Measurements from ENCODE around the gene TSPAN14.

TSPAN14 gene

DNA sequence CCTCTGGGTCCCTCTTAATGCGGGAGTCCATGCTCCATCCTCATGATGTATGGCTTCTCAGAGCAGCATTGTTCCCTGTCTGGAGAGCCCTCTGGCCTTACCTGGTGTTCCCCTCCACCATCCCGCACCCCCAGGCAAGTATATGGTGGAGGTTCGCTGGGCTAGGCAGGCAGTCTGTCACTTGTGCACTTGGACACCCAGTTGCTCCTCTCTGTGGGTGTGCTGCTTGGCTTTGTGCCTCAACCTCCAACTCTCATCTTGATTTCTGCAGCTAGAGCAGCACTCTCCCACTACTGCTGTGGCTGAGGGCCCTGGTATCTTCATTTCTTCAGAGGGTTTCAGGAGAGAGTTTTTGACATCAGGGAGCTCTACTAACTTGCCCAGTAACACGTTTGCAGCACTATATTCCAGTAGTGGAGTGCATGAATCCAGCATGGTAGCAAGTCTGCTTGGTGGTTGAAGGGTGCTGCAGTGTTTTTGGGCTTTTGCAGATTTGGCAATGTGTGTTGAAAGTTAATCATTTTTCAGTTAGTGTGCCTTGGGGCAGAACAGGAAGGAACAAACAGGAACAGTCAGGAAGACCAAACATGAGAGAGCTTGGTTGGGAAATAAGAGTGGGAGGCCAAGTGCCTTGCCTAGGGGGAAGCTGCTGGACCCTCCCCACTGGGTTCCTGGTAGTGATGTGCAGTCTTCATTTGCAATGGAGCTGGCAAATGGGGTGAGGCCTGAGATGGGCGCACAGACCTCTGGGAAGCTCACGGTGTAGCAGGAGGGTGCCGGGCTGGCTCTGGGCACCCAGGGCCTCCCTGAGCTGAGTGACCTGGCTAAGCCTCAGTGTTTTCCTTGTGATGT is 37.4 kb downstream of the TSPAN14 start:
- no peak for DNase-seq

DNA sequence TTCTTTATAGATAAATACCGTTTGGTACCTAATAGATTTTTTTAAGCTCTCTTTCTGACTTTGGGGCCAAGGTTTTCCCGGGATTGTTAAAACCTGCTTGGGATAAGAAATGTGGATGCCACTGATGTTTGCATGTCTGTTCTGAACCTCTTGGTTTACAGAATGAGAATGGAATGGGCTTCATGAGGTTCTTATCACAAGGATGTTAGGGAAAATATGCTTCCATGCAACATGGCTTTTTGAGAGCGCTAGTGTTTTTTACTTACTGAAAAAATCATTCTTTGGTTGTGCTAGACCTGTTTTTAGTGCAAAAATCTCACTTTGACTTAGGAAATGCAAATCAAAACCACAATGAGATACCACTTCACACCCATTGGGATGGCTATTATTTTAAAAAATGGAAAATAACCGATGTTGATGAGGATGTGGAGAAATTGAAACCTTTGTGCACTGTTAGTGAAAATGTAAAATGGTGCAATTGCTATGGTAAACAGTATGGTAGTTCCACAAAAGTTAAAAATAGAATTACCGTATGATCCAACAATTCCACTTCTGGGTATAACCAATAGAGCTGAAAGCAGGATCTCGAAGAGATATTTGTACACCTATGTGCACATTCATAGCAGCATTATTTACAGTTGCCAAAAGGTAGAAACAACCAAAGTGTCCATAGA is 38.9 kb downstream of the TSPAN14 start:
- DNase-seq, result no peak

DNA sequence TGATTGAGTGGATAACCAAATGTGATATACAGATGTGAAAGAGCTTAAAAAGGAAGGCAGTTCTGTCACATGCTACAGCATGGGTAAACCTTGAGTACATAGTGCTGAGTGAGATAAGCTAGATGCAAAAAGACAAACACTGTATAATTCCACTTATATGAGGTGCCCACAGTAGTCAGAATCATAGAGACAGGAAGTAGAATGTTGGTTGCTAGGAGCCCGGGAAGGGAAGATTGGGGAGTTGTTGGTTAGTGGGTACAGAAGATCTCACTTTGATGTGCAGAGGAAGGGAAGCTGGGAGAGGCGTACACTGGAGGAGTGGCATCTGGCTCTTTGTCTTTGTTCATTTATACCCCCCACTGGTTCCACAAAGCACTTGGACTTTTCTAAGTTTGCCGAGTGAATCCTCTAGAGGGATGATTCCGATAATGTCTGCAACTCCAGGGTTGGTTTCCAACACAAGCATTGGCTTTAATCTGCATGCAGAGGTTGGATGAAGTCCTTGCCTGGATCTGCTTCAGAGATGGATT is 39.5 kb downstream of the TSPAN14 start:
- no peak for DNase-seq

DNA sequence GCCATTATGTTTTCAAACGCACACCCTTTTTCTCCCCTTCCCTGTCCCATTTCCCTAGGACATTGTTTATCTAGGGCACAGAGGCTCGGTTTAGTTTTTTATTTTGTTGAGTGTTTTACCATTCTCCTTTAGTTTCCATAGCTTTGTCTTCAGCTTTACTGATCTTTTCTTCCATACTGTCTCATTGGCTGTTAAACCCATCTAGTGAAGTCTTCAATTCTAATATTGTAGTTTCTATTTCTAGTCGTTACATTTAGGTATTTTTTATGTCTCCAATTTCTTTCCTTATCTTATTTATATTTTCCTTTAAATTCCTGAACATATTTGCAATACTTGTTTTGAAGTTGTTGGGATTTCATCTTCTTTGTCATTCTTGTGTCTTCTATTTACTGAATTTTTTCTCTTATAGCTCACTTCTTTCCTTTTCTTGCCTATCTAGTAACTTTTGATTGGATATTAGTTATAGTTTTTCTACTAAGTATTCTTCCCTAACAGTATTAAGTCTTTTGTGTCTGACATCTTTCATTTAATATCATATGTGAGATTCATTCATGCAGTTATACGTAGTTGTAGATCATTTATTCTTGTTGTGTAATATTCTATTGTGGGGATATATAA is 42.6 kb downstream of the TSPAN14 start:
- no peak for DNase-seq

GRCh38 chr10:80497187-80498077 is 43.3 kb downstream of the TSPAN14 start:
- DNase-seq, result no peak

DNA sequence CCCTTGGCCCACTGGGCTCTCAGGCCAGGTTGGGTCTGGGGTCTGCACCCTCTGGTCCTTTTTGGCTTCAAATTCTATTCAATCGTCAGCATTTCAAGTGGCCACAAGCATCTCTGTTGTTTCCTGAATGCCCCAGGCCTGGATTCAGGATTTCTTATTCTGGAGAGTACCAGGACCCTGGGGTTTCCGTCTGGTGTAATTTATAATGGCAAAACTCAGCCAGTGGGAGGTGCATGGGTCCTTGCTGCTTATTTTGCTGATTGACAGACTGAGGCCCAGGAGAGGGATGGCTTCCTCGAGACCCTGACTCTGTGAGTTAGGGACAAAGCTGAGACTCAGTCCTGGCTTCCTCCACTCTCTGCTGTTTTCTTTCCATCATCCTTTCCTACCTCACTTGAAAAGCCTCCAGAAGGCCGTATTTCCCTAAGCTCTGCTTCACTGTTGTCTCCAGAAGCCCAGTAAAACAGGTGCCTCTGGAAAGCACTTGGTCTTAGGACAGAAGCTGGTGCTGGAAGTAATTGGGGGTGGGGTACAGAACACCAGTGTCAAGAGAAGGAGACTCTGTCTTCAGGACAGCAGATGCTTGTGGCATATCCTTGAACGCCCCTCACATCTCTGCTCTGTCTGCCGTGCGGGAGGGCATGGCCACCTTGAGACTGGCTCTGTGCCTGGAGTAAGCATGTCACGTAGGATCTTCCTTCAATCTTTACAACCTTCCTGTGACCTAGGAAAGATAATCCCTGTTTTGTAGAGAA is 44.1 kb downstream of the TSPAN14 start:
- DNase-seq, result no peak

DNA sequence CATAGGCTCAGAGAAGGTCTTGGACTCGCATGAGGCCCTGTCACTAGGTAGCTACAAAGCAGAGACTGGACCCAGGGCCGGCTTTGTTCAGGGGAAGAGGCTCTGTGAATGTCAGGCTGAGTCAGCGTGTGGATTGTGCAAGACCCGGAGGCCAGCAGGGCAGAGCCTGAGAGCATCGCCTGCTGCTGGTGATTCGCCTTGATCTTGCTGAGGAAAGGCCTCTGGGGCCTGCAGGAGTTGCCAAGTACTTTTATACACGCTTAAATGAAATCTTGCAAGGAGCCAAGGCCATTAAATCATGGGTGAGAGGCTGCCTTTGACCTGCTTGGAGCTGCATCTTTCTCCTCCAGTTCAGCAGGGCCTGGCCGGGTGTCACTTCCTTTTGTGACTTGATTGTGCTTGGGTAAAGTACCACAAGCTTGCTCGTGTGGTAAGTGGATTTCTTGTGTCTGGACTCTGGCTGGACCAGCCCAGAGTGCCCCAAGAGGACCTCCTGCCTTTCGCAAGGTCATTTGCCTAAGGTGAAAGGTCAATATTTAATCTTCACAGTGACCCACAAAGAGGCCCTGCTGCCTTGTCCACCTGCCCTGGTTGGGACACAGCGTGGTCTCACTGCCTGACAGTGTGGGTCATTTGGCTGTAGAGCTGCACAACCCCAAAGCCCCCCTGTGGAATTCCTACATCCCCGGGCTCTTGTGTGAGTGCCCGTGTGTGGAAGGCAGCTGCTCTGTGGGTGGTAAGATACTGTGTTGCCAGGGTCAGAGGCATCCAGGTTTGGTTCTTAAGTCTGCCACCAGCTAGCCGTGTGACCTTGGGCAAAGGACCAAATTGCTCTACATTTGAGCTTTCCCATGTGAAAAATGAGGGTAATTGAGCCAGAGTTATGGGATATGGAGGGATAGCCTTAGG is 45.0 kb downstream of the TSPAN14 start:
- DNase-seq, result no peak

GRCh38 chr10:80500572-80501380 is 46.7 kb downstream of the TSPAN14 start:
- DNase-seq, result no peak

DNA sequence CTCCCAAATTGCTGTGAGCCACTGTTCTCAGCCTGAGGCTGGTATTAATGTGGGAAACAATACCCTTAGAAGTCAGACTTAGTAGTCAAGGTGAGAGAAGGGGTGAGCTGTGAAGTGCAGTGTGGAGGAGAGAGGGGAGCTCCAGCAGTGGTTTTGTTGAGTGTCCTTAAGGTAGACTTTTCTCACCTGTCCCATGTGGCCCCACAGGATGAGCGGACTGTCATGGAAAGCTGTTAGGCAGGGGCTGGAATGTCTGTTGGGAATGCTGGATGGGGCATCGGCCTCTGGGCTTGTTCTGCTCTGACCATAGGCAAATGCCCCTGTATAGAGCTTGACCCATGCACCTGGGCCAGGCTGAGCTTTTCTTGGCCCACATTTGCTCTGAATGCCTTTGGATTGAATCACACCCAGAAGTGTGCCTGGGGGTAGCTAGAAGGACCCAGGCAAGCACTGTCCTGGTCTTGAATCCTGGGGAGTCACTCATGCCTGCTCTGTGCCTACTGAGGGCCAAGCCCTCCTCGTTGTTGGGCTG is 47.3 kb downstream of the TSPAN14 start:
- DNase-seq, result no peak

- no peak for DNase-seq
These were observed 47.9 kb downstream of the TSPAN14 start for GRCh38 chr10:80501913-80502521.

DNA sequence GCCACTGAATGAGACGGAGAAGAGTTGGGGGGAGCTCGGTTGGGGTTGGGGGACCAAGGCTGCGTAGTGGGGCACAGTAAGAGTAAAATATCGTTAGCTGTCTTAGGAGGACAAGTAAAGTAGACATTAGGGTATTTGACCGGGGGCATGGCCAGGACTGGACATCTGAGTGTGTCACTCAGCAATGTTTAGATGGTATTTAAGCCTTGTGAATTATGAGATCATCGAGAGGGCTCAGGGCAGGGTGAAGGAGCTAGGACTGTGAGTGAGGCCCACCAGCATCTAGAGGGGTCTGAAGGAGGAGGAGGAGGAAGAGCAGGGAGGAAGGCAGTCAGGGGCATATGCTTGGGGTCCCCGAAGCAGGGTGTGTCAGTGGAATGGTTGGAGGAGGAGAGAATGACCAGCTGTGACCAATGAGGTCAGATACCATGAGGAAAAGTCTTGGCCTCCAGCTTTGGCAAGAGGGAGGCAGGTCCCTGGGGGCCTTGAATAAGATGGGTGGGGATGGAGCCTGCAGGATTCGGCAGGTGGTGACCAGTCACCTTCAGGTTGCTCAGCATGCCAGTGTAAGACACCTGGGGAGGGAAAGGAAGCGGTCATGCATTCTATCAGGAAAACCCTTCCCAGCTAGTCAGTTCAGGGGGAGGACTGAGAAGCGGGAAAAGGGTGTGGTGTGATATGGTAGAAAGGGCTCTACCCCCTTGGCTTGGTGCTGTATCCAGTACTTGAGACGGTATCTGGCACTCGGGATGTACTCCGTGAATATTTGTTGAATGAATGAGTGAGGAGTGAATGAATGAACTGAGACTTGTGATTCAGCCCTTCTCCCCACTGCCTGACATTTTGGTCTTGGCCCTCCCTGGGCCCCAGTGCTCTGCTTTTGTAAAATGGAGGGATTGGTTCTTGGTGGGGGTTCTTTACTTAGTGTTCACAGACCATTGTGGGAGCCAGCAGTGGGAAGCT is 48.8 kb downstream of the TSPAN14 start:
- DNase-seq, result no peak

GRCh38 chr10:80503584-80504157 is 49.6 kb downstream of the TSPAN14 start:
- no peak for DNase-seq

DNA sequence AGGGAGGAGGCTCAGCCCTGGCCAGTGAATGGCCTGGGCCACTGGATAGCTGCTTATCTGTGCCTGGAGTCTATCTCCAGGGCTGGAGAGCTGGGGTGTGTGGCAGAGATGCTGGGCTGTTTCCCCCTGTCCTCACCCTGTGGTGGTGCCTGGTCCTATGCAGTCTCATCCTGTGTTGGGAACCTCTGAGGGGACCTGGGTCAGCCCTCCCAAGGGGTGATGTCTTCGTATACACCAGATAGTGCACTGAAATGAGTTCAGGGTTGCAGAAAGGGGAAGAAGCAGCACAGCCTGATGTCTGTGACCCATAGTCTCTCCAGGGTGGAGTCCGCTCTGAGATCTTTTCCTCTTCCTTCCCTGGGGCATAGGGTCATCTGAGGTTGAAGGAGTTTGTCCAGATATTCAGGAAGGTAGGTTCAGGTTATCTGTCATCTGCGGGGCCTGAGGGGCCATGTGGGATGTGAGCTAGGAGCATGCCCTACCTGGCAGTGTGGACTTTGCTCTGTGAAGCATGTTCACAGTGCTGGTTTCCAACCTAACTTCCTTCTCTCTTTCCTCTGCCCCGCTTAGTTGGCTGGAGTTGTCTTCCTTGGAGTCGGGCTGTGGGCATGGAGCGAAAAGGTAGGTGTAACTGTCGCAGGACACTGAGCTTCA is 50.2 kb downstream of the TSPAN14 start:
- DNase-seq, result no peak

GRCh38 chr10:80504897-80505465 is 50.9 kb downstream of the TSPAN14 start:
- no peak for DNase-seq

DNA sequence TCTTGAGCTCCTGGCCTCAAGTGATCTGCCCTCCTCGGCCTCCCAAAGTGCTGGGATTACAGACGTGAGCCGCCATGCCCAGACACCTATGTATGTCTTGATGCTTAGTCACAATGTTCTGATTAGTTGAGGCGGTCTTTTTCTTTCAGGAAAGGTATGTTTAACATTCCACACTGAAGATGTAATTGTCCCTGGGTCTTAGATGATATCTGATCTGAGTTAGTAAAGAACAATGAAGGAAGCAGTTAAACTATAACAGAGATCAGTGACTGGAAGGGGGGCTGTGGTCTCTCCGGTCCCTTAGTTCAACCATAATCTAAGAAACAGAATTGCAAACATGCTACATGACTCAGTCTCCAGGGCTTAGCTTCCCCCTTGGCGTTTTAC is 52.1 kb downstream of the TSPAN14 start:
- no peak for DNase-seq

- DNase-seq, result no peak
These were observed 52.9 kb downstream of the TSPAN14 start for GRCh38 chr10:80506836-80507487.
